ENCODE results near the gene ASMTL. TPM values are rescaled to one million over a fixed set of nuclear protein-coding genes. Genes with fewer than 3 reads are reported as not detected.
"Not testable (repeated sequence)": the region's sequence is repeated elsewhere in the genome, so short reads cannot be mapped to it uniquely, and the experiment has no call there.

ASMTL gene
- total and polyA plus RNA-seq, 2 of the 13 experiments (the other 11 are each of a cell fraction or from before 2014, with no cell fraction given), result 5.6 to 16.3 TPM

DNA sequence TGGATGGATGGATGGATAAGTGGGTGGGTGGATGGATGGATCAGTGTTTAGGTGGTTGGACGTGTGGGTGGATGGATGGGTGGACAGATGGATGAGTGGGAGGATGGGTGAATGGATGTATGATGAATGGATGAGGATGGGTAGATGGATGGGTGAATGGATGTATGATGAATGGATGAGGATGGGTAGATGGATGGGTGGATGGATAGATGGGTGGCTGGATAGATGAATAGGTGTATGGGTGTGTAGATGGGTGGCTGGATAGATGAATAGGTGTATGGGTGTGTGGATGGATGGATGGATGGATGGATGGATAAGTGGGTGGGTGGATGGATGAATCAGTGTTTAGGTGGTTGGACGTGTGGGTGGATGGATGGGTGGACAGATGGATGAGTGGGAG is 21.9 kb upstream of the ASMTL start:
- POLR2A ChIA-PET; H3K4me3 ChIP-seq (replicated peaks in 1 of 3; ENCODE audit: insufficient read depth in 1 of 3, low read depth in 2 of 3, low read length in 3 of 3); H3K4me1 ChIP-seq (ENCODE audit: insufficient read depth, low read length); H3K36me3 ChIP-seq (replicated peaks in 1 of 2; ENCODE audit: control insufficient read depth in 1 of 2, insufficient read depth in 2 of 2, low read length in 2 of 2); ATAC-seq; H3K79me2 ChIP-seq (ENCODE audit: insufficient read depth, low read length); intact Hi-C loops (cut with micrococcal nuclease; ENCODE audit: unreplicated experiment); H3K9me3 ChIP-seq (ENCODE audit: low read length); H2AFZ ChIP-seq (ENCODE audit: low read length); H3K9ac ChIP-seq (ENCODE audit: insufficient read depth, low read depth, low read length); H3K27ac ChIP-seq (ENCODE audit: extremely low read length, insufficient read depth, low read length); DNase-seq (ENCODE audit: low spot score); BruUV-seq (replicated peaks); CTCF ChIA-PET (ENCODE audit: low intra/inter-chr PET ratio, low total read pairs); FAIRE-seq; H3K27me3 ChIP-seq (ENCODE audit: control insufficient read depth in 1 of 2, insufficient read depth in 2 of 2, low read length in 2 of 2); H3K4me2 ChIP-seq (ENCODE audit: low read depth, low read length); H4K20me1 ChIP-seq (ENCODE audit: insufficient read depth, low read length): not testable (repeated sequence)
- 24% methylated on average over 2 of the region's 2 CpGs for WGBS (ENCODE audit: low lambda C conversion rate)
- in situ Hi-C loops (cut with HindIII; ENCODE audit: extremely low pct_ligation_motif_present, low pct_unique_long_range_greater_than_20kb), result loop anchor here (25.0 kb wide), 1 partner anchor 1138 kb away; no protein-coding TSS in a partner anchor

DNA sequence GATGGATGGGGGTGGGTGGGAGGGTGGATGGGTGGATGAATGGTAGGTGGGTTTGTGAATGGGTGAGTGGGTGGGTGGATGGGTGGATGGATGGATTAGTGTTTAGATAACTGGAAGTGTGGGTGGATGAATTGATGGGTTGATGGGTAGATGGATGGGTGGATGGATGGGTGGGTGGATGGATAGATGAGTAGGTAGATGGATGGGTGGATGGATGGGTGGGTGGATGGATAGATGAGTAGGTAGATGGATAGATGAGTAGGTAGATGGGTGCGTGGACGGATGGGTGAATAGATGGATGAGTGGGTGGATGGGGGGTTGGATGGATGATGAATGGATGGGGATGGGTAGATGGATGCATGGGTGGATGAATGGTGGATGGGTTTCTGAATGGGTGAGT is 20.3 kb upstream of the ASMTL start:
- no peak for ATAC-seq
- BruUV-seq (replicated peaks), result no TSS peak
- Histone ChIP-seq H3K79me2 (ENCODE audit: insufficient read depth, low read length) (no peaks in the 10 kb centered on the region), H3K36me3 (replicated peaks in 1 of 2; ENCODE audit: control insufficient read depth in 1 of 2, insufficient read depth in 2 of 2, low read length in 2 of 2) (no peaks in the 10 kb centered on the region), H2AFZ (ENCODE audit: low read length) (no peak overlapping the region), H3K4me1 (ENCODE audit: insufficient read depth, low read length) (no peaks in the 10 kb centered on the region), H3K9ac (ENCODE audit: insufficient read depth, low read depth, low read length) (no peak overlapping the region), H4K20me1 (ENCODE audit: insufficient read depth, low read length) (no peaks in the 10 kb centered on the region), H3K27ac (ENCODE audit: extremely low read length, insufficient read depth, low read length) (no peak overlapping the region), H3K27me3 (ENCODE audit: control insufficient read depth in 1 of 2, insufficient read depth in 2 of 2, low read length in 2 of 2) (no peaks in the 10 kb centered on the region), H3K4me3 (replicated peaks in 1 of 3; ENCODE audit: insufficient read depth in 1 of 3, low read depth in 2 of 3, low read length in 3 of 3) (no peak overlapping the region), H3K9me3 (ENCODE audit: low read length) (no peaks in the 10 kb centered on the region), H3K4me2 (ENCODE audit: low read depth, low read length) (no peak overlapping the region)
- intact Hi-C loops (cut with micrococcal nuclease; ENCODE audit: unreplicated experiment), result no loop called here
- 69% methylated on average over 2 of the region's 2 CpGs for WGBS (ENCODE audit: low lambda C conversion rate)
- ChIA-PET POLR2A (no interaction called here), CTCF (ENCODE audit: low intra/inter-chr PET ratio, low total read pairs) (no interaction called here)
- in situ Hi-C loops (cut with HindIII; ENCODE audit: extremely low pct_ligation_motif_present, low pct_unique_long_range_greater_than_20kb), result loop anchor here (25.0 kb wide), 1 partner anchor 1139 kb away; no protein-coding TSS in a partner anchor
- no peak for DNase-seq (ENCODE audit: low spot score)
- no peak for FAIRE-seq
- TF ChIP-seq MYNN (CRISPR knock-in tag; IDR thresholded peaks at IDR 0.05; ENCODE audit: low read depth), result no peak
- TF ChIP-seq, protein P1, sequence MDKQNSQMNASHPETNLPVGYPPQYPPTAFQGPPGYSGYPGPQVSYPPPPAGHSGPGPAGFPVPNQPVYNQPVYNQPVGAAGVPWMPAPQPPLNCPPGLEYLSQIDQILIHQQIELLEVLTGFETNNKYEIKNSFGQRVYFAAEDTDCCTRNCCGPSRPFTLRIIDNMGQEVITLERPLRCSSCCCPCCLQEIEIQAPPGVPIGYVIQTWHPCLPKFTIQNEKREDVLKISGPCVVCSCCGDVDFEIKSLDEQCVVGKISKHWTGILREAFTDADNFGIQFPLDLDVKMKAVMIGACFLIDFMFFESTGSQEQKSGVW (CRISPR knock-in tag; IDR thresholded peaks at IDR 0.05; ENCODE audit: borderline replicate concordance), result no peak
- TF ChIP-seq, protein P2, sequence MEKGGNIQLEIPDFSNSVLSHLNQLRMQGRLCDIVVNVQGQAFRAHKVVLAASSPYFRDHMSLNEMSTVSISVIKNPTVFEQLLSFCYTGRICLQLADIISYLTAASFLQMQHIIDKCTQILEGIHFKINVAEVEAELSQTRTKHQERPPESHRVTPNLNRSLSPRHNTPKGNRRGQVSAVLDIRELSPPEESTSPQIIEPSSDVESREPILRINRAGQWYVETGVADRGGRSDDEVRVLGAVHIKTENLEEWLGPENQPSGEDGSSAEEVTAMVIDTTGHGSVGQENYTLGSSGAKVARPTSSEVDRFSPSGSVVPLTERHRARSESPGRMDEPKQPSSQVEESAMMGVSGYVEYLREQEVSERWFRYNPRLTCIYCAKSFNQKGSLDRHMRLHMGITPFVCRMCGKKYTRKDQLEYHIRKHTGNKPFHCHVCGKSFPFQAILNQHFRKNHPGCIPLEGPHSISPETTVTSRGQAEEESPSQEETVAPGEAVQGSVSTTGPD (CRISPR knock-in tag; IDR thresholded peaks at IDR 0.05), result no peak
- TF ChIP-seq, protein P3, sequence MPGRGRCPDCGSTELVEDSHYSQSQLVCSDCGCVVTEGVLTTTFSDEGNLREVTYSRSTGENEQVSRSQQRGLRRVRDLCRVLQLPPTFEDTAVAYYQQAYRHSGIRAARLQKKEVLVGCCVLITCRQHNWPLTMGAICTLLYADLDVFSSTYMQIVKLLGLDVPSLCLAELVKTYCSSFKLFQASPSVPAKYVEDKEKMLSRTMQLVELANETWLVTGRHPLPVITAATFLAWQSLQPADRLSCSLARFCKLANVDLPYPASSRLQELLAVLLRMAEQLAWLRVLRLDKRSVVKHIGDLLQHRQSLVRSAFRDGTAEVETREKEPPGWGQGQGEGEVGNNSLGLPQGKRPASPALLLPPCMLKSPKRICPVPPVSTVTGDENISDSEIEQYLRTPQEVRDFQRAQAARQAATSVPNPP (CRISPR knock-in tag; IDR thresholded peaks at IDR 0.05), result no peak
- TF ChIP-seq, protein P4, sequence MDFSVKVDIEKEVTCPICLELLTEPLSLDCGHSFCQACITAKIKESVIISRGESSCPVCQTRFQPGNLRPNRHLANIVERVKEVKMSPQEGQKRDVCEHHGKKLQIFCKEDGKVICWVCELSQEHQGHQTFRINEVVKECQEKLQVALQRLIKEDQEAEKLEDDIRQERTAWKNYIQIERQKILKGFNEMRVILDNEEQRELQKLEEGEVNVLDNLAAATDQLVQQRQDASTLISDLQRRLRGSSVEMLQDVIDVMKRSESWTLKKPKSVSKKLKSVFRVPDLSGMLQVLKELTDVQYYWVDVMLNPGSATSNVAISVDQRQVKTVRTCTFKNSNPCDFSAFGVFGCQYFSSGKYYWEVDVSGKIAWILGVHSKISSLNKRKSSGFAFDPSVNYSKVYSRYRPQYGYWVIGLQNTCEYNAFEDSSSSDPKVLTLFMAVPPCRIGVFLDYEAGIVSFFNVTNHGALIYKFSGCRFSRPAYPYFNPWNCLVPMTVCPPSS (IDR thresholded peaks at IDR 0.05), result no peak
- TF ChIP-seq RFXAP (CRISPR knock-in tag; IDR thresholded peaks at IDR 0.05; ENCODE audit: borderline replicate concordance), result no peak
- TF ChIP-seq, protein P5, sequence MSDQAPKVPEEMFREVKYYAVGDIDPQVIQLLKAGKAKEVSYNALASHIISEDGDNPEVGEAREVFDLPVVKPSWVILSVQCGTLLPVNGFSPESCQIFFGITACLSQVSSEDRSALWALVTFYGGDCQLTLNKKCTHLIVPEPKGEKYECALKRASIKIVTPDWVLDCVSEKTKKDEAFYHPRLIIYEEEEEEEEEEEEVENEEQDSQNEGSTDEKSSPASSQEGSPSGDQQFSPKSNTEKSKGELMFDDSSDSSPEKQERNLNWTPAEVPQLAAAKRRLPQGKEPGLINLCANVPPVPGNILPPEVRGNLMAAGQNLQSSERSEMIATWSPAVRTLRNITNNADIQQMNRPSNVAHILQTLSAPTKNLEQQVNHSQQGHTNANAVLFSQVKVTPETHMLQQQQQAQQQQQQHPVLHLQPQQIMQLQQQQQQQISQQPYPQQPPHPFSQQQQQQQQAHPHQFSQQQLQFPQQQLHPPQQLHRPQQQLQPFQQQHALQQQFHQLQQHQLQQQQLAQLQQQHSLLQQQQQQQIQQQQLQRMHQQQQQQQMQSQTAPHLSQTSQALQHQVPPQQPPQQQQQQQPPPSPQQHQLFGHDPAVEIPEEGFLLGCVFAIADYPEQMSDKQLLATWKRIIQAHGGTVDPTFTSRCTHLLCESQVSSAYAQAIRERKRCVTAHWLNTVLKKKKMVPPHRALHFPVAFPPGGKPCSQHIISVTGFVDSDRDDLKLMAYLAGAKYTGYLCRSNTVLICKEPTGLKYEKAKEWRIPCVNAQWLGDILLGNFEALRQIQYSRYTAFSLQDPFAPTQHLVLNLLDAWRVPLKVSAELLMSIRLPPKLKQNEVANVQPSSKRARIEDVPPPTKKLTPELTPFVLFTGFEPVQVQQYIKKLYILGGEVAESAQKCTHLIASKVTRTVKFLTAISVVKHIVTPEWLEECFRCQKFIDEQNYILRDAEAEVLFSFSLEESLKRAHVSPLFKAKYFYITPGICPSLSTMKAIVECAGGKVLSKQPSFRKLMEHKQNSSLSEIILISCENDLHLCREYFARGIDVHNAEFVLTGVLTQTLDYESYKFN (CRISPR knock-in tag; conservative IDR thresholded peaks at IDR 0.05), result no peak
- no peak for TF ChIP-seq ZNF17 (CRISPR knock-in tag; IDR thresholded peaks at IDR 0.05)
- TF ChIP-seq KMT2A (CRISPR knock-in tag; IDR thresholded peaks at IDR 0.05), result no peak
- TF ChIP-seq ZFAT (CRISPR knock-in tag; conservative IDR thresholded peaks at IDR 0.05), result no peak
